Left renal pelvis (tissue), 4 donors: ENCODE measurements around the gene CDC45. TPM values are rescaled to one million over a fixed set of nuclear protein-coding genes. Genes with fewer than 3 reads are reported as not detected.
"Not testable (repeated sequence)": the region's sequence is repeated elsewhere in the genome, so short reads cannot be mapped to it uniquely, and the experiment has no call there.

Source experiments
- DNase-seq, 4 donors: peaks; one replicate each; pipeline ENCODE4 v3.0.0-alpha.2; 2013; ENCODE audit warnings: low read depth in 4 of 4, low spot score in 3 of 4
- polyA plus RNA-seq, 4 donors: library from polyadenylated mRNA; unstranded; fragments of 120-200 nt; gene quantifications; one replicate each; pipeline ENCODE4 v1.2.1, GENCODE V29; 2013; ENCODE audit not compliant: insufficient read length in 4 of 4

The CDC45 gene
- polyA plus RNA-seq, 4 donors, result 14.0 to 23.6 (median 19.9) TPM

GRCh38 chr22:19525666-19526065 lies 45.9 kb downstream of the CDC45 start:
- no peak for DNase-seq

- DNase-seq, result no peak
Observed at GRCh38 chr22:19526076-19526701, 46.5 kb downstream of the CDC45 start.

GRCh38 chr22:19526702-19527111 lies 47.0 kb downstream of the CDC45 start:
- no peak for DNase-seq

- DNase-seq, result no peak
Observed at GRCh38 chr22:19527321-19527721, 47.6 kb downstream of the CDC45 start.

GRCh38 chr22:19527861-19528417 lies 48.2 kb downstream of the CDC45 start:
- no peak for DNase-seq

GRCh38 chr22:19529811-19530210 lies 50.1 kb downstream of the CDC45 start:
- DNase-seq, result no peak

- DNase-seq, result no peak
Observed at GRCh38 chr22:19530751-19531150, 51.0 kb downstream of the CDC45 start.

- not testable (repeated sequence) for DNase-seq
Observed at GRCh38 chr22:19531327-19531726, 51.6 kb downstream of the CDC45 start.

- DNase-seq, result no peak
Observed at GRCh38 chr22:19533049-19533626, 53.4 kb downstream of the CDC45 start.

- no peak for DNase-seq
Observed at GRCh38 chr22:19533857-19534256, 54.1 kb downstream of the CDC45 start.

GRCh38 chr22:19535001-19535400 lies 55.3 kb downstream of the CDC45 start:
- DNase-seq, result no peak

GRCh38 chr22:19536564-19536963 lies 56.8 kb downstream of the CDC45 start:
- DNase-seq, result no peak

GRCh38 chr22:19537941-19538488 lies 58.3 kb downstream of the CDC45 start:
- DNase-seq, result no peak

- DNase-seq, result no peak
Observed at GRCh38 chr22:19540394-19540793, 60.7 kb downstream of the CDC45 start.

- no peak for DNase-seq
Observed at GRCh38 chr22:19543970-19544708, 64.4 kb downstream of the CDC45 start.

- DNase-seq, result no peak
Observed at GRCh38 chr22:19545935-19546207, 66.2 kb downstream of the CDC45 start.

GRCh38 chr22:19546680-19547079 lies 67.0 kb downstream of the CDC45 start:
- DNase-seq, result no peak

GRCh38 chr22:19547620-19548019 lies 67.9 kb downstream of the CDC45 start:
- DNase-seq, result no peak

- not testable (repeated sequence) for DNase-seq
Observed at GRCh38 chr22:19548427-19548826, 68.7 kb downstream of the CDC45 start.

- DNase-seq, result no peak
Observed at GRCh38 chr22:19548964-19549363, 69.2 kb downstream of the CDC45 start.

- DNase-seq, result no peak
Observed at GRCh38 chr22:19549428-19549827, 69.7 kb downstream of the CDC45 start.

- DNase-seq, result no peak
Observed at GRCh38 chr22:19550382-19550781, 70.7 kb downstream of the CDC45 start.
